Lower leg skin (tissue), 3 donors: ENCODE data around the gene SALL2.

Experiments used
- POLR2A ChIP-seq, 2 donors: fragments of 450-650 bp; IDR thresholded peaks; one replicate each; pipeline ENCODE4 v1.6.1; 2016 to 2017; ENCODE audit warnings: antibody characterized with exemption in 2 of 2, mild to moderate bottlenecking in 1 of 2, moderate library complexity in 1 of 2
- TF ChIP-seq, protein P1 (sequence below), 3 donors: fragments of 450-650 bp; IDR thresholded peaks; one replicate each; pipeline ENCODE4 v1.5.1; 2016; ENCODE audit warnings: antibody characterized with exemption in 3 of 3, mild to moderate bottlenecking in 3 of 3, moderate library complexity in 2 of 3

DNA sequence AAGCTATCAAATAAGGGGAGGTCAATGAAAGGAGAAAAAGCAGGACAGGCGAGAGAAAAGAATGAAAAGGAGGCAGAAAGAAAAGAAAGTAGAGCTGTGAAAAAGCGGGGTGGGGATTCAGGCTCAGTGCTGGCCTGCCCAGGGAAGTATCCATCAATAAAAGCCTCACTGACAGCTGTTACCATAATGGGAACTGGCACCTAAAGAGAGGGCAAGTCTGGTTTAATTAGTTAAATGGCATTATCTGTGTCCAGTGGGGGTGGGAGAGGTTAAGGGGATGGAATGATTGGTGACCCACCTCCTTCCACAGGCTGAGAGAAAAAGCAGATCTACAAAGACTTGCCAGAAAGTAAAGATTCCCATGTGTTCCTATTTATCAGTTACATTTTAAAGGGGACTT is 7.4 kb downstream of the SALL2 start:
- TF ChIP-seq, protein P1, sequence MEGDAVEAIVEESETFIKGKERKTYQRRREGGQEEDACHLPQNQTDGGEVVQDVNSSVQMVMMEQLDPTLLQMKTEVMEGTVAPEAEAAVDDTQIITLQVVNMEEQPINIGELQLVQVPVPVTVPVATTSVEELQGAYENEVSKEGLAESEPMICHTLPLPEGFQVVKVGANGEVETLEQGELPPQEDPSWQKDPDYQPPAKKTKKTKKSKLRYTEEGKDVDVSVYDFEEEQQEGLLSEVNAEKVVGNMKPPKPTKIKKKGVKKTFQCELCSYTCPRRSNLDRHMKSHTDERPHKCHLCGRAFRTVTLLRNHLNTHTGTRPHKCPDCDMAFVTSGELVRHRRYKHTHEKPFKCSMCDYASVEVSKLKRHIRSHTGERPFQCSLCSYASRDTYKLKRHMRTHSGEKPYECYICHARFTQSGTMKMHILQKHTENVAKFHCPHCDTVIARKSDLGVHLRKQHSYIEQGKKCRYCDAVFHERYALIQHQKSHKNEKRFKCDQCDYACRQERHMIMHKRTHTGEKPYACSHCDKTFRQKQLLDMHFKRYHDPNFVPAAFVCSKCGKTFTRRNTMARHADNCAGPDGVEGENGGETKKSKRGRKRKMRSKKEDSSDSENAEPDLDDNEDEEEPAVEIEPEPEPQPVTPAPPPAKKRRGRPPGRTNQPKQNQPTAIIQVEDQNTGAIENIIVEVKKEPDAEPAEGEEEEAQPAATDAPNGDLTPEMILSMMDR (IDR thresholded peaks at IDR 0.05), result no peak
- TF ChIP-seq POLR2A (IDR thresholded peaks at IDR 0.05), result no peak
